ENCODE measurements around the gene LIN9.

GRCh38 chr1:226239421-226239820 lies 69.5 kb downstream of the LIN9 start:
- no peak for TF ChIP-seq EZH2phosphoT487 (IDR thresholded peaks at IDR 0.05; ENCODE audit: borderline replicate concordance, low read length)
- no peak for TF ChIP-seq CTCF (IDR thresholded peaks at IDR 0.05; ENCODE audit: low read depth, low read length, poor library complexity, severe bottlenecking)
